Body of pancreas (tissue), 4 donors: Measurements from ENCODE around the gene HIBADH.

Experiments
- POLR2A ChIP-seq, 3 donors: fragments of 450-650 bp; IDR thresholded peaks; one replicate each; pipeline ENCODE4 v1.6.1; 2016; ENCODE audit warnings: antibody characterized with exemption in 3 of 3, mild to moderate bottlenecking in 2 of 3
- TF ChIP-seq, protein P1 (sequence below), 7 experiments: fragments of 450-650 bp in 4 of 7; fragments of 200-600 bp in 3 of 7; sonication (generic) in 3 of 7; IDR thresholded peaks; one replicate each; pipeline ENCODE4 v1.5.1; 2016 to 2019; ENCODE audit warnings: antibody characterized with exemption in 7 of 7

DNA sequence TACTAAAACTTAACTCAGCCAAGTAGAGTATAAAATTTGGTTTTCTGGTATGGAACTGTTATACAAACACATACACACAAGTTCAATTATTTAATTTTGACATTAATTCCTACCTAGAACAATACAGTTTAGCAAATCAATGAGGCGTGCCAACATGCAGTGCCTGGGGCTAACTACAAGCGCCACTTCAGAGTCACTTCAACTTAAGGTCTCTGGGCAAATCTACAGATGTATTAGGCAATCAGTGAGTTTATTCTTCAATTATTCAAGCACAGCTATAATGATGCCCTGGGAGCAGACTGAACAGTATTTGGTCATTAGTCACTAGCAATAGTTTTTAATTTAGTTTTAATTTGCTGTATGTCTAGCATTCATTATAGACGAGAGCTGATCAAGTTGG lies 51.6 kb downstream of the HIBADH start:
- TF ChIP-seq, protein P1, sequence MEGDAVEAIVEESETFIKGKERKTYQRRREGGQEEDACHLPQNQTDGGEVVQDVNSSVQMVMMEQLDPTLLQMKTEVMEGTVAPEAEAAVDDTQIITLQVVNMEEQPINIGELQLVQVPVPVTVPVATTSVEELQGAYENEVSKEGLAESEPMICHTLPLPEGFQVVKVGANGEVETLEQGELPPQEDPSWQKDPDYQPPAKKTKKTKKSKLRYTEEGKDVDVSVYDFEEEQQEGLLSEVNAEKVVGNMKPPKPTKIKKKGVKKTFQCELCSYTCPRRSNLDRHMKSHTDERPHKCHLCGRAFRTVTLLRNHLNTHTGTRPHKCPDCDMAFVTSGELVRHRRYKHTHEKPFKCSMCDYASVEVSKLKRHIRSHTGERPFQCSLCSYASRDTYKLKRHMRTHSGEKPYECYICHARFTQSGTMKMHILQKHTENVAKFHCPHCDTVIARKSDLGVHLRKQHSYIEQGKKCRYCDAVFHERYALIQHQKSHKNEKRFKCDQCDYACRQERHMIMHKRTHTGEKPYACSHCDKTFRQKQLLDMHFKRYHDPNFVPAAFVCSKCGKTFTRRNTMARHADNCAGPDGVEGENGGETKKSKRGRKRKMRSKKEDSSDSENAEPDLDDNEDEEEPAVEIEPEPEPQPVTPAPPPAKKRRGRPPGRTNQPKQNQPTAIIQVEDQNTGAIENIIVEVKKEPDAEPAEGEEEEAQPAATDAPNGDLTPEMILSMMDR (IDR thresholded peaks at IDR 0.05): no peak
- no peak for TF ChIP-seq POLR2A (IDR thresholded peaks at IDR 0.05)
